Right lobe of liver (tissue), 6 donors: ENCODE data around the gene RSPH4A. TPM values are rescaled to one million over a fixed set of nuclear protein-coding genes. Genes with fewer than 3 reads are reported as not detected.

Experiments used
- ATAC-seq, 4 donors: fragments of 200-7000 bp; cut with Tn5 transposase; one replicate each; pipeline ENCODE4 v1.9.1; 2020; ENCODE audit warnings: mild to moderate bottlenecking in 4 of 4, moderate library complexity in 4 of 4
- DNase-seq, 3 donors: peaks; one replicate each; pipeline ENCODE4 v3.0.0-alpha.2; 2020
- H3K27ac ChIP-seq, 3 donors: fragments of 200-600 bp; one replicate each; pipeline ENCODE4 v1.8.0; 2022
- H3K27me3 ChIP-seq, 2 donors: fragments of 200-600 bp; one replicate each; pipeline ENCODE4 v1.8.0; 2022
- H3K36me3 ChIP-seq, 4 donors: fragments of 200-600 bp; sonication (generic) in 1 of 4; one replicate each; pipeline versions ENCODE4 v1.5.1 to v1.8.0; 2017 to 2022; ENCODE audit warnings: control low read depth in 1 of 4
- H3K4me1 ChIP-seq, 4 donors: fragments of 200-600 bp; sonication (generic) in 1 of 4; one replicate each; pipeline versions ENCODE4 v1.5.1 to v1.8.0; 2017 to 2022; ENCODE audit warnings: control low read depth in 1 of 4
- H3K4me3 ChIP-seq, 3 donors: fragments of 200-600 bp; one replicate each; pipeline ENCODE4 v1.8.0; 2022
- H3K9me3 ChIP-seq, 4 donors: fragments of 200-600 bp; sonication (generic) in 1 of 4; one replicate each; pipeline versions ENCODE4 v1.5.1 to v1.8.0; 2017 to 2022; ENCODE audit warnings: control low read depth in 1 of 4
- POLR2A ChIP-seq: fragments of 450-650 bp; IDR thresholded peaks from one replicate; pipeline ENCODE4 v1.6.1; 2017; ENCODE audit warnings: antibody characterized with exemption, mild to moderate bottlenecking
- WGBS: methylation state at CpG from one replicate; pipeline ENCODE4 v1.1.6; 2018; ENCODE audit warnings: low coverage, low lambda C conversion rate; ENCODE audit not compliant: insufficient coverage; ENCODE audit errors: missing lambda C conversion rate; 5-methylcytosine and 5-hydroxymethylcytosine counted together
- intact Hi-C, 2 donors: fragments of 100-400 bp; cut with DNase I; formaldehyde crosslinking; loops; one replicate each; pipeline versions ENCODE4 v1.11.2 to v1.14.1; 2022
- total RNA-seq, 6 experiments: library from RNA; depleted of rRNA in 2 of 6; stranded (reverse); fragments of >200 nt in 2 of 6; fragmentation: NEBNext Ultra II Directional in 3 of 6; extraction: Animal tissue kit (Norgen Biotek cat#: 25700) in 3 of 6; gene quantifications; one replicate each; pipeline versions ENCODE4 v1.1.0 to v1.2.4, GENCODE V29; 2016 to 2023
- TF ChIP-seq, protein P1 (sequence below), 4 donors: fragments of 200-600 bp in 3 of 4; fragments of 450-650 bp in 1 of 4; IDR thresholded peaks; one replicate each; pipeline versions ENCODE4 v1.5.1 to v1.8.0; 2016 to 2022; ENCODE audit warnings: antibody characterized with exemption in 4 of 4, mild to moderate bottlenecking in 2 of 4
- donor health status: DM: no; HTN: yes; CAD: no.
- donor health status: DM: no; HTN: no; CAD: no.
- donor health status: DM: no; HTN: no; CAD: no.
- donor health status: DM: no; HTN: yes; CAD: no.
- donor health status: DM: no; HTN: yes; CAD: no.

The RSPH4A gene
- total RNA-seq, 6 experiments from 2014 or later: 0.06 to 0.18 (median 0.16) TPM; not detected in 3

GRCh38 chr6:116666869-116667268 lies 50.6 kb downstream of the RSPH4A start:
- H3K4me3 ChIP-seq: no peak overlapping the region
- intact Hi-C loops: no loop called here
- no peak overlapping the region for H3K27ac ChIP-seq
- H3K4me1 ChIP-seq: peaks cover 0 to 4% (median 0%) of the 10 kb centered on the region in 4 donors
- TF ChIP-seq POLR2A: no peak
- TF ChIP-seq, protein P1, sequence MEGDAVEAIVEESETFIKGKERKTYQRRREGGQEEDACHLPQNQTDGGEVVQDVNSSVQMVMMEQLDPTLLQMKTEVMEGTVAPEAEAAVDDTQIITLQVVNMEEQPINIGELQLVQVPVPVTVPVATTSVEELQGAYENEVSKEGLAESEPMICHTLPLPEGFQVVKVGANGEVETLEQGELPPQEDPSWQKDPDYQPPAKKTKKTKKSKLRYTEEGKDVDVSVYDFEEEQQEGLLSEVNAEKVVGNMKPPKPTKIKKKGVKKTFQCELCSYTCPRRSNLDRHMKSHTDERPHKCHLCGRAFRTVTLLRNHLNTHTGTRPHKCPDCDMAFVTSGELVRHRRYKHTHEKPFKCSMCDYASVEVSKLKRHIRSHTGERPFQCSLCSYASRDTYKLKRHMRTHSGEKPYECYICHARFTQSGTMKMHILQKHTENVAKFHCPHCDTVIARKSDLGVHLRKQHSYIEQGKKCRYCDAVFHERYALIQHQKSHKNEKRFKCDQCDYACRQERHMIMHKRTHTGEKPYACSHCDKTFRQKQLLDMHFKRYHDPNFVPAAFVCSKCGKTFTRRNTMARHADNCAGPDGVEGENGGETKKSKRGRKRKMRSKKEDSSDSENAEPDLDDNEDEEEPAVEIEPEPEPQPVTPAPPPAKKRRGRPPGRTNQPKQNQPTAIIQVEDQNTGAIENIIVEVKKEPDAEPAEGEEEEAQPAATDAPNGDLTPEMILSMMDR (IDR thresholded peaks at IDR 0.05): no peak
- H3K36me3 ChIP-seq: no peaks in the 10 kb centered on the region
- H3K9me3 ChIP-seq: no peaks in the 10 kb centered on the region
- no peaks in the 10 kb centered on the region for H3K27me3 ChIP-seq
- WGBS: 67% methylated on average over 1 of the region's 1 CpG
- ATAC-seq (no peak), DNase-seq (no peak)

GRCh38 chr6:116667623-116668022 lies 51.3 kb downstream of the RSPH4A start:
- no peak for TF ChIP-seq POLR2A
- TF ChIP-seq, protein P1 (IDR thresholded peaks at IDR 0.05): no peak
- Histone ChIP-seq H3K27me3 (no peaks in the 10 kb centered on the region), H3K9me3 (no peaks in the 10 kb centered on the region), H3K4me3 (peak overlapping the region; percentile 70 to 96 (median 89)), H3K4me1 (peaks cover 0 to 4% (median 0%) of the 10 kb centered on the region in 4 donors), H3K27ac (peak overlapping the region in 1 of 3 donors; percentile 69), H3K36me3 (no peaks in the 10 kb centered on the region)
- WGBS: 21% methylated on average over 3 of the region's 3 CpGs
- DNase-seq: no peak
- intact Hi-C loops: no loop called here
- ATAC-seq: no peak

GRCh38 chr6:116672306-116672705 lies 56.0 kb downstream of the RSPH4A start:
- no peaks in the 10 kb centered on the region for H3K9me3 ChIP-seq
- DNase-seq (no peak), ATAC-seq (no peak)
- WGBS: 95% methylated on average over 2 of the region's 4 CpGs
- no peak overlapping the region for H3K4me3 ChIP-seq
- peaks cover 0 to 4% (median 0%) of the 10 kb centered on the region in 4 donors for H3K4me1 ChIP-seq
- no peak overlapping the region for H3K27ac ChIP-seq
- TF ChIP-seq, protein P1 (IDR thresholded peaks at IDR 0.05): no peak
- no peak for TF ChIP-seq POLR2A
- no peaks in the 10 kb centered on the region for H3K36me3 ChIP-seq
- intact Hi-C loops: no loop called here
- no peaks in the 10 kb centered on the region for H3K27me3 ChIP-seq

DNA sequence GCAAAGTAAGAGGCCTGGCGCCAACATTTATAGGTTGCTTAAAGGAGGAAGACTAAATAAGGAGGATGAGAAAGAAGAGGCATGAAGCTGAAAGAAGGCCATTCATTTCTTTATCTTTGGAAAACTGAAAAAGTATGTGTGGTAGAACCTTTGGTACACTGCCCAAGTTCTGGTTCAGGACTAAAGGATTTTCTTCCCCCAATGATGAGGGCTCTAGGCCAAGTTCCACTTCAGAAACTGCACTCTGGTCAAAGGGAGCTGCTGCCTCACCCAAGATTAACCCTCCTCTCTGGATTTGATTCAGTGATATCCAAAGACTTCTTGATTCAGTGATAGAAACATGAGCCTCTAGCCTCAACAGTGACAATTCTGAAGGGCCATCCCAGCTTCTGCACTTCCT lies 59.7 kb downstream of the RSPH4A start:
- intact Hi-C loops: no loop called here
- 100% methylated on average over 1 of the region's 1 CpG for WGBS

More for the DNA sequence above, 59.7 kb downstream of the RSPH4A start:
- Histone ChIP-seq H3K9me3 (no peaks in the 10 kb centered on the region), H3K36me3 (no peaks in the 10 kb centered on the region), H3K27me3 (no peaks in the 10 kb centered on the region), H3K27ac (no peak overlapping the region), H3K4me1 (no peaks in the 10 kb centered on the region), H3K4me3 (no peak overlapping the region)
- ATAC-seq: no peak
- DNase-seq: no peak
- TF ChIP-seq, protein P1 (IDR thresholded peaks at IDR 0.05): no peak
